K562 (cell line): ENCODE measurements around the gene CBX4. TPM values are rescaled to one million over a fixed set of nuclear protein-coding genes. Genes with fewer than 3 reads are reported as not detected.

ENCODE experiments used
- ARID1B ChIP-seq: fragments of 450-650 bp; IDR thresholded peaks from 2 replicates; pipeline ENCODE4 v1.6.1; 2016; ENCODE audit warnings: antibody characterized with exemption, mild to moderate bottlenecking, inconsistent platforms
- CBFA2T2 ChIP-seq: fragments of 450-650 bp; conservative IDR thresholded peaks from 2 replicates; pipeline ENCODE4 v1.6.1; 2017; ENCODE audit warnings: mild to moderate bottlenecking
- CREM ChIP-seq: IDR thresholded peaks from 2 replicates; pipeline ENCODE4 v1.6.1; 2014; ENCODE audit warnings: antibody characterized with exemption, low read depth
- ETV5 ChIP-seq: sonication (generic); formaldehyde crosslinking; IDR thresholded peaks from 2 replicates; pipeline ENCODE4 v1.4.0; 2020; ENCODE audit warnings: low read depth, mild to moderate bottlenecking, missing genetic modification reagents
- FOXM1 ChIP-seq, 2 experiments: fragments of 450-650 bp in 1 of 2; sonication (generic) in 1 of 2; formaldehyde crosslinking in 1 of 2; IDR thresholded peaks; 2 replicates each; pipeline versions ENCODE4 v1.6.1 to v1.9.0; 2017 to 2022; ENCODE audit warnings: low read depth in 2 of 2, mild to moderate bottlenecking in 2 of 2, missing genetic modification reagents in 1 of 2, moderate library complexity in 1 of 2
- GABPB1 ChIP-seq: sonication (generic); formaldehyde crosslinking; IDR thresholded peaks from 2 replicates; pipeline ENCODE4 v1.8.0; 2022; ENCODE audit warnings: mild to moderate bottlenecking, missing genetic modification reagents
- GTF2A2 ChIP-seq: IDR thresholded peaks from 2 replicates; pipeline ENCODE4 v1.6.1; 2016; ENCODE audit warnings: mild to moderate bottlenecking, missing genetic modification characterization, missing compliant biosample characterization
- KDM4B ChIP-seq, 2 experiments: fragments of 450-650 bp in 1 of 2; sonication (generic) in 1 of 2; IDR thresholded peaks; 2 replicates each; pipeline ENCODE4 v1.6.1; 2016 to 2017; ENCODE audit warnings: borderline replicate concordance in 2 of 2, antibody characterized with exemption in 1 of 2, low read depth in 1 of 2, mild to moderate bottlenecking in 1 of 2
- MXD1 ChIP-seq: fragments of 250-450 bp; sonication (Bioruptor Pico); IDR thresholded peaks from 2 replicates; pipeline ENCODE4 v1.8.0; 2021; ENCODE audit warnings: borderline replicate concordance, mild to moderate bottlenecking, moderate library complexity; ENCODE audit not compliant: poor library complexity, severe bottlenecking
- NCOR1 ChIP-seq: fragments of 450-650 bp; IDR thresholded peaks from 2 replicates; pipeline ENCODE4 v1.6.1; 2016; ENCODE audit warnings: mild to moderate bottlenecking, moderate library complexity
- NR2C2 ChIP-seq, 2 experiments: fragments of 200-800 bp in 1 of 2; sonication (Bioruptor generic) in 1 of 2; sonication (generic) in 1 of 2; formaldehyde crosslinking in 1 of 2; IDR thresholded peaks; 2 replicates each; pipeline versions ENCODE4 v1.6.1 to v1.8.0; 2016 to 2022; ENCODE audit warnings: mild to moderate bottlenecking in 1 of 2, missing compliant biosample characterization in 1 of 2, missing genetic modification characterization in 1 of 2, missing genetic modification reagents in 1 of 2
- PHF21A ChIP-seq: fragments of 450-650 bp; IDR thresholded peaks from 2 replicates; pipeline ENCODE4 v1.6.1; 2017; ENCODE audit warnings: low read depth, borderline replicate concordance
- RNF2 ChIP-seq: sonication (generic); IDR thresholded peaks from 2 replicates; pipeline ENCODE4 v1.6.1; 2016
- TCF3 ChIP-seq: sonication (generic); formaldehyde crosslinking; IDR thresholded peaks from 2 replicates; pipeline ENCODE4 v1.4.0; 2020; ENCODE audit warnings: mild to moderate bottlenecking, missing genetic modification reagents
- TEAD1 ChIP-seq, 2 experiments: fragments of 450-650 bp in 1 of 2; sonication (generic) in 1 of 2; formaldehyde crosslinking; IDR thresholded peaks; 2 replicates each; pipeline versions ENCODE4 v1.4.0 to v1.8.0; 2020 to 2022; ENCODE audit warnings: mild to moderate bottlenecking in 2 of 2, missing genetic modification reagents in 1 of 2
- USF2 ChIP-seq: sonication (generic); formaldehyde crosslinking; IDR thresholded peaks from 2 replicates; pipeline ENCODE4 v1.5.0; 2020; ENCODE audit warnings: missing genetic modification reagents
- ZBTB33 ChIP-seq: sonication (generic); formaldehyde crosslinking; IDR thresholded peaks from 2 replicates; pipeline ENCODE4 v1.8.1; 2023; ENCODE audit warnings: mild to moderate bottlenecking, missing genetic modification reagents
- ZFP91 ChIP-seq: sonication (generic); formaldehyde crosslinking; IDR thresholded peaks from 2 replicates; pipeline ENCODE4 v1.8.0; 2022; ENCODE audit warnings: mild to moderate bottlenecking, missing genetic modification reagents
- ZNF511 ChIP-seq: sonication (generic); formaldehyde crosslinking; IDR thresholded peaks from 2 replicates; pipeline ENCODE4 v1.8.0; 2022; ENCODE audit warnings: mild to moderate bottlenecking, missing genetic modification reagents
- polyA plus RNA-seq, 8 experiments: library from polyadenylated mRNA; depleted of rRNA in 4 of 8; stranded (reverse) in 5 of 8; unstranded in 3 of 8; fragments of >200 nt; fragmentation: Nextera tagmentation in 2 of 8; fragmentation: Illumina TruSeq in 1 of 8; extraction: Ambion mirVana in 2 of 8; extraction: Trizol in 1 of 8; gene quantifications; 2 replicates each; pipeline versions ENCODE4 v1.2.1 to v1.2.3, GENCODE V29; 2011 to 2014; ENCODE audit warnings: inconsistent platforms in 1 of 8, missing spikeins in 1 of 8
- total RNA-seq, 7 experiments: library from RNA; depleted of rRNA in 6 of 7; stranded (reverse); fragments of >200 nt in 6 of 7; fragmentation: Illumina TruSeq in 2 of 7; extraction: Trizol in 2 of 7; gene quantifications; 2 replicates each; pipeline versions ENCODE4 v1.2.1 to v1.2.3, GENCODE V29; 2011 to 2021; ENCODE audit warnings: low replicate concordance in 1 of 7

Gene CBX4
- total and polyA plus RNA-seq, 9 of the 15 experiments (the other 6 are each of a cell fraction or from before 2014, with no cell fraction given), result 0.98 to 50.5 (median 10.0) TPM

GRCh38 chr17:79802736-79803420 is 36.4 kb downstream of the CBX4 start (continued):
- TF ChIP-seq MXD1 (CRISPR knock-in tag) (no peak), ETV5 (CRISPR knock-in tag) (peak; percentile 95), NCOR1 (peak; percentile 72), FOXM1 (IDR thresholded peaks at IDR 0.05; ENCODE audit: low read depth) (no peak), FOXM1 (CRISPR knock-in tag; IDR thresholded peaks at IDR 0.05; ENCODE audit: low read depth) (peak; percentile 99), ARID1B (peak; percentile 85), TCF3 (CRISPR knock-in tag) (peak; percentile 82), CREM (0 out of 2 replicates have a peak, but pooled peaks have one; percentile 24), RNF2 (peak; percentile 97), KDM4B (IDR thresholded peaks at IDR 0.05; ENCODE audit: borderline replicate concordance in 2 of 2, low read depth in 1 of 2) (peak in 1 of 2 experiments; percentile 54; a peak in 1 of 4 replicates), GABPB1 (CRISPR knock-in tag) (peak; percentile 80), USF2 (CRISPR knock-in tag) (peak; percentile 61), ZBTB33 (CRISPR knock-in tag) (peak; percentile 60), TEAD1 (CRISPR knock-in tag; IDR thresholded peaks at IDR 0.05) (peak in 1 of 2 experiments; percentile 93; a peak in 1 of 4 replicates), ZFP91 (CRISPR knock-in tag) (0 out of 2 replicates have a peak, but pooled peaks have one; percentile 32), NR2C2 (CRISPR knock-in tag; IDR thresholded peaks at IDR 0.05) (no peak), NR2C2 (tag; IDR thresholded peaks at IDR 0.05) (peak; percentile 66), GTF2A2 (tag) (no peak), ZNF511 (CRISPR knock-in tag) (peak; percentile 99), CBFA2T2 (peak; percentile 77), PHF21A (peak; percentile 98)
